ENCODE results near the gene KHNYN.

KHNYN gene

DNA sequence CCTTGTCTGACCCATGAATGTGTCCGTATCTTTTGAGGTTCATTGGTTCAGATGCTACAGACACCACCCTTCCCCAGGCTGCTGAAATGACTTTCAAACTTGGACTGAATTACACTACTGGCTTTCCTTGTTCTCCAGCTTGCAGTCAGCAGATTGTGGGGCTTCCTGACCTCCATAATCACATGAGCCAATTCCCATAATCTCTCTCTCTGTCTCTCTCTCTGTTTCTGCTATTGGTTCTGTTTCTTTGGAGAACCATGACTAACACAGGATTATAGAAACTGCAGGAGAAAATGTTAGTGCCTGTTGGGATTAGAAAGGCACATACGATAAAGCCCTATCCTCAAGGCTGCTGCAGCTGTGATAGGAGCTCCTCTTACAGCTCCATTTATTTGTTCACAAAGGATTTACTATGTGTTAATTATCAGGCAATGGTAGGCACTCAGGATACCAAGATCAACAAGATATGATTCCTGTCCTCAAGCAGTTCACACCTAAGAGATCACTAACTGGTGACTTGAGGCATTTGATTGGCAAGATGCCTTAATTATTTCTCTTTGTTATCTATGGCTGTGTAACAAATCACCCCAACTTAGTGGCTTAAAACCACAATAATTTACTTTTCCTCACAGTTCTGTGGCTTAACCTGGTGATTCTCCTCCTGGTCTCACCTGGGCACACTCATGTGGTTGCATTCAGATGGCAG is 41.1 kb upstream of the KHNYN start:
- no peak overlapping the region for H3K4me3 ChIP-seq (ENCODE audit: low read length)
- DNase-seq (ENCODE audit: low read depth) = no peak
- TF ChIP-seq, protein P1, sequence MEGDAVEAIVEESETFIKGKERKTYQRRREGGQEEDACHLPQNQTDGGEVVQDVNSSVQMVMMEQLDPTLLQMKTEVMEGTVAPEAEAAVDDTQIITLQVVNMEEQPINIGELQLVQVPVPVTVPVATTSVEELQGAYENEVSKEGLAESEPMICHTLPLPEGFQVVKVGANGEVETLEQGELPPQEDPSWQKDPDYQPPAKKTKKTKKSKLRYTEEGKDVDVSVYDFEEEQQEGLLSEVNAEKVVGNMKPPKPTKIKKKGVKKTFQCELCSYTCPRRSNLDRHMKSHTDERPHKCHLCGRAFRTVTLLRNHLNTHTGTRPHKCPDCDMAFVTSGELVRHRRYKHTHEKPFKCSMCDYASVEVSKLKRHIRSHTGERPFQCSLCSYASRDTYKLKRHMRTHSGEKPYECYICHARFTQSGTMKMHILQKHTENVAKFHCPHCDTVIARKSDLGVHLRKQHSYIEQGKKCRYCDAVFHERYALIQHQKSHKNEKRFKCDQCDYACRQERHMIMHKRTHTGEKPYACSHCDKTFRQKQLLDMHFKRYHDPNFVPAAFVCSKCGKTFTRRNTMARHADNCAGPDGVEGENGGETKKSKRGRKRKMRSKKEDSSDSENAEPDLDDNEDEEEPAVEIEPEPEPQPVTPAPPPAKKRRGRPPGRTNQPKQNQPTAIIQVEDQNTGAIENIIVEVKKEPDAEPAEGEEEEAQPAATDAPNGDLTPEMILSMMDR (IDR thresholded peaks at IDR 0.05; ENCODE audit: insufficient read depth, low read depth, low read length, missing control alignments) = no peak

DNA sequence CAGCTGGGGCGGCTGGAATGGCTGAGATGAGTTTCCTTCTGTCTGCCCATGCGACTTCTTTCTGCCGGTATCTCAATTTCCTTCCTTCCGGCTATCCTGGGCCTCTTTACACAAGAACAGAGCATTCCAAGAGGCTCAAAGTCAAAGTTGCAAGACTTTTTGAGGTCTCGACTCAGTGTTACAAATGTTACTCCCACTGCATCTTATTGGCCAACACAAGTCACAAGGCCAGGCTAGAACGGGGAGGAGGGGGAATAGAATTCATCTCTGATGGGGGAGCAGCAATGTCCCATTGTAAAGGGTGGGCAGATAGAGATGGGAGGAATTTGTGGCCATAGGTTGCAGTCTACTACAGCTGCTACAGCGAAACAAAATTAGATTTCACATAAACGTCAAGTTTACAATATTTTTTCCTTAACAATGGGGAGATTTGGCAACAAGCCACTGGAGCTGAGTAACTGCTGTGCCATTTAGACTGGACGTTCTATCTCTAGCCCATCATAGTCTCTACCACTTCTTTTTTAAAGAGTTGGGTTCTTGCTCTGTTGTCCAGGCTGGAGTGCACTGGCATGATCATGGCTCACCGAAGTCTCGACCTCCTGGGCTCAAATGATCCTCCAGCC is 40.4 kb upstream of the KHNYN start:
- DNase-seq (ENCODE audit: low read depth) = peak; percentile 26
- H3K4me3 ChIP-seq (ENCODE audit: low read length) = no peak overlapping the region
- TF ChIP-seq, protein P1 (IDR thresholded peaks at IDR 0.05; ENCODE audit: insufficient read depth, low read depth, low read length, missing control alignments) = no peak

DNA sequence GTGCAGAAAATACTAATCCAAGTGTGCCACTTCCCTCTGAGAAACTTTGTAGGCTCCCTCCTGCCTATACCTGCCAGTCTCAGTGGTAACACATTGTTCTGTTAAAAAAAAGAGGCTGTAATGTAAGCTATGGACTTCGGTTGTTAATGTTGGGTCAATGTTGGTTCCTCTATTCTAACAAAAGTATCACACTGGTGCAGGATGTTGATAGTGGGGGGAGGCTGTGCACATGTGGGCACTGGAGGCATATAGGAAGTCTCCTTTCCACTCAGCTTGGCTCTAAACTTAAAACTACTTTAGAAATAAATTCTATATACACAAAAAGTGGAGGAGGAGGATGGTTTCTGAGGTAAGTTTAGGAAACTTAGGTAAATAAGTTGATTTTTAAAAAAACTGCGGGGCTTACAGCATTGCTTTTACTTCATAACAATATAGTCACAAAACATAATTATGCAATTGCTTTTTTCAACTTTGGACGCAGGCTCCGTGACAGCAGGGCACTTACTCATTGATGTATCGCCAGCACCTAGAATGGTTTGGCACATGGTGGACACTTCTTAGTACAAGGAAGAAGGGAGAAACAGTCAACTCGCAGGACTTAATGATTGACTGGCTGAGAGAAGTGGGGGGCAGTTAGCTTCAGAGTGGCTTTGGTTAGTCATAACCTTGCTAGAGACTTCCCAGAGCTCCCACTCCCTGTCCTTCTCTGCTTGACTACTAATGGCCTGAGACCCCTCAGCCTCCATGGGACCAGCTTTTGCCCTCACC is 38.9 kb upstream of the KHNYN start:
- peak; percentile 30 for DNase-seq (ENCODE audit: low read depth)
- TF ChIP-seq, protein P1 (IDR thresholded peaks at IDR 0.05; ENCODE audit: insufficient read depth, low read depth, low read length, missing control alignments) = no peak
- H3K4me3 ChIP-seq (ENCODE audit: low read length) = no peak overlapping the region

DNA sequence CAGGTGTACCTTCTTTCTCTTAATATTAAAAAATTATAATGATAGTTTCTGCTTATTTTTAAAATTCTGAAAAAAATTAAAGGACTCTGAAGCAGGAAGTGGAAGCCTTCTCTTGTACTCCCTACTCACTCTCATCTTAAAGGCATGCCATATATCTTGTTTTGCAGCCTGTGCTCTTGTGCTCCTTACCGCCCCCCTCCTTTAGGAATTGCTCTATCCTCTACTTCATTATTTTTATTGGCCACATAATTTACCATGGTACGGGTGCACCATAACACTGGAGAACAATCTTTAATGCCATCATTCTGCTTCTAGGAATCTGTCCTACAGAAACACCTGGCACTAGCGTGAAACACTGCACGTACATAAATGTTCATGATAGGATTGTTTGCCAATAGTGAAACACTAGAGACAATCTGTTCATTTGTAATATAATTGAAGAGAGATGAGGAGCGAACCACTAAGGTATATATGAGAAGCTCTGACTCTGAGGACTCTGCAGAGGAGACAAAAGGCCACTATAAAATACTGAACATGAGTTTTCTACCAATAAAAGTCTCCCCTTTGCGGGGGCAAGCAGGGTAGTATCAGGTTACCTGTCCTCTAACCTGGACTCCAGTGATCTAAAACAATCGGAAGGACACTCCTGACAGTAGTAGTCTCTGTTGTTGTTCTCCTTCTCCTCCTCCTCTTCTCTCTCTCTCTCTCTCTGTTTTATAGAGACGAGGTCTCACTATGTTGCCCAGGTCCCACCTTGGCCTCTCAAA is 37.2 kb upstream of the KHNYN start:
- DNase-seq (ENCODE audit: low read depth) = peak; percentile 93
- H3K4me3 ChIP-seq (ENCODE audit: low read length) = peak overlapping the region; percentile 25
- TF ChIP-seq, protein P1 (IDR thresholded peaks at IDR 0.05; ENCODE audit: insufficient read depth, low read depth, low read length, missing control alignments) = peak; percentile 49

DNA sequence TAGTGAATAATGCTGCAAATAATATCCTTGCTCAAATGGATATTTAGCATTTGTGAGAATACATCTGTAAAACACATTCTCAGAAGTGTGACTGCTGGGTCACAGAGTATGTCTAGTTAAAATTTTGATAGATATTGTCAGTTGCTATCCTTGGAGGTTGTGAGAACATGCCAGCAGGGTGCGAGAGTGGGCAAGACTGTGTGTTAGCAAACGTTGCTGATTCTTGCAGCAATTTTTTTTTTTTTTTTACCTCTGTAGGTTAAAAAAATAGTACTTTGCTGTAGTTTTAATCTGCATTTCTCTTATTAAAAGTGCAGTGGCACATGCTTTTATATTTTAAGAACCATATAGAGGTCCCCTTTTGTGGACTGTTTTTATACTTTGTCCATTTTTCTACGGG is 35.5 kb upstream of the KHNYN start:
- H3K4me3 ChIP-seq (ENCODE audit: low read length) = no peak overlapping the region
- DNase-seq (ENCODE audit: low read depth) = peak; percentile 30
- TF ChIP-seq, protein P1 (IDR thresholded peaks at IDR 0.05; ENCODE audit: insufficient read depth, low read depth, low read length, missing control alignments) = peak; percentile 30
